K562 treated with DMSO at 1 percent for 24 hours (cell line): ENCODE results near the gene AMOT. TPM values are rescaled to one million over a fixed set of nuclear protein-coding genes. Genes with fewer than 3 reads are reported as not detected.

Experiments used
- total RNA-seq: library from RNA; unstranded; fragments of 300-600 nt; gene quantifications from 2 replicates; pipeline ENCODE4 v1.2.3, GENCODE V29; 2022; ENCODE audit warnings: low read depth; ENCODE audit not compliant: insufficient read depth

The AMOT gene
- total RNA-seq = not detected in 2 replicates

GRCh38 chrX:112840382-112841113 lies at the start of gene AMOT:
Gene AMOT (minus strand): TSS chrX:112840831. CDS start chrX:112823126, 17,705 bp downstream.

Other genes with a start within 250 kb of the AMOT start
- not detected in 2 replicates for gene LHFPL1, start 160.9 kb downstream of the AMOT start, total RNA-seq